HCT116 (cell line): Measurements from ENCODE around the gene ACVR1.

ENCODE experiments used
- CTCF ChIP-seq, 3 experiments: fragments of 200-600 bp in 1 of 3; sonication (generic) in 1 of 3; IDR thresholded peaks in 2 of 3; conservative IDR thresholded peaks in 1 of 3; 2 replicates each; pipeline ENCODE4 v1.5.1; 2012 to 2017; ENCODE audit warnings: low read depth in 2 of 3, low read length in 2 of 3, antibody characterized with exemption in 1 of 3, borderline replicate concordance in 1 of 3, control low read depth in 1 of 3, mild to moderate bottlenecking in 1 of 3, mixed read lengths in 1 of 3, mixed run types in 1 of 3, moderate library complexity in 1 of 3; ENCODE audit not compliant: insufficient read depth in 1 of 3
- EZH2 ChIP-seq: fragments of 200-600 bp; sonication (generic); IDR thresholded peaks from 2 replicates; pipeline ENCODE4 v1.6.1; 2017; ENCODE audit warnings: antibody characterized with exemption, mixed run types
- POLR2A ChIP-seq: IDR thresholded peaks from 2 replicates; pipeline ENCODE4 v1.7.0; 2011; ENCODE audit warnings: borderline replicate concordance; ENCODE audit not compliant: insufficient read depth, insufficient read length; ENCODE audit errors: extremely low read depth
- POLR2AphosphoS5 ChIP-seq: IDR thresholded peaks from 2 replicates; pipeline ENCODE4 v1.6.1; 2011; ENCODE audit warnings: mild to moderate bottlenecking, low read depth, low read length, moderate library complexity
- SIN3A ChIP-seq: IDR thresholded peaks from 2 replicates; pipeline ENCODE4 v1.6.1; 2012; ENCODE audit warnings: low read depth
- SRF ChIP-seq: IDR thresholded peaks from 2 replicates; pipeline ENCODE4 v1.6.1; 2012; ENCODE audit warnings: low read depth
- YY1 ChIP-seq: IDR thresholded peaks from 2 replicates; pipeline ENCODE4 v1.6.1; 2011; ENCODE audit warnings: low read length, low read depth, moderate library complexity, mild to moderate bottlenecking; ENCODE audit not compliant: insufficient replicate concordance; ENCODE audit errors: extremely low read depth
- ZBTB33 ChIP-seq: IDR thresholded peaks from 2 replicates; pipeline ENCODE4 v1.6.1; 2011; ENCODE audit warnings: mild to moderate bottlenecking, low read length, moderate library complexity; ENCODE audit not compliant: insufficient replicate concordance; ENCODE audit errors: extremely low read depth
- ZNF274 ChIP-seq: fragments of 200-500 bp; sonication (Bioruptor generic); IDR thresholded peaks from 2 replicates; pipeline ENCODE4 v1.6.1; 2014; ENCODE audit warnings: mild to moderate bottlenecking, low read depth, low read length, inconsistent platforms

GRCh38 chr2:157835425-157835824 is 40.7 kb downstream of the ACVR1 start:
- TF ChIP-seq POLR2A (no peak), CTCF (IDR thresholded peaks at IDR 0.05 in 2 of 3, conservative IDR thresholded peaks at IDR 0.05 in 1 of 3; ENCODE audit: borderline replicate concordance in 1 of 3, insufficient read depth in 1 of 3, low read depth in 2 of 3, low read length in 2 of 3) (no peak), ZNF274 (no peak), ZBTB33 (no peak), EZH2 (no peak), POLR2AphosphoS5 (no peak), YY1 (no peak), SRF (no peak), SIN3A (no peak)
